GM12873 (cell line): ENCODE results near the gene SLC25A11.

ENCODE experiments used
- CTCF ChIP-seq: IDR thresholded peaks from 2 replicates; pipeline ENCODE4 v1.5.1; 2012; ENCODE audit warnings: low read depth, mild to moderate bottlenecking, moderate library complexity, low read length, control low read depth; ENCODE audit not compliant: insufficient read depth; ENCODE audit errors: missing control alignments

Gene SLC25A11

DNA sequence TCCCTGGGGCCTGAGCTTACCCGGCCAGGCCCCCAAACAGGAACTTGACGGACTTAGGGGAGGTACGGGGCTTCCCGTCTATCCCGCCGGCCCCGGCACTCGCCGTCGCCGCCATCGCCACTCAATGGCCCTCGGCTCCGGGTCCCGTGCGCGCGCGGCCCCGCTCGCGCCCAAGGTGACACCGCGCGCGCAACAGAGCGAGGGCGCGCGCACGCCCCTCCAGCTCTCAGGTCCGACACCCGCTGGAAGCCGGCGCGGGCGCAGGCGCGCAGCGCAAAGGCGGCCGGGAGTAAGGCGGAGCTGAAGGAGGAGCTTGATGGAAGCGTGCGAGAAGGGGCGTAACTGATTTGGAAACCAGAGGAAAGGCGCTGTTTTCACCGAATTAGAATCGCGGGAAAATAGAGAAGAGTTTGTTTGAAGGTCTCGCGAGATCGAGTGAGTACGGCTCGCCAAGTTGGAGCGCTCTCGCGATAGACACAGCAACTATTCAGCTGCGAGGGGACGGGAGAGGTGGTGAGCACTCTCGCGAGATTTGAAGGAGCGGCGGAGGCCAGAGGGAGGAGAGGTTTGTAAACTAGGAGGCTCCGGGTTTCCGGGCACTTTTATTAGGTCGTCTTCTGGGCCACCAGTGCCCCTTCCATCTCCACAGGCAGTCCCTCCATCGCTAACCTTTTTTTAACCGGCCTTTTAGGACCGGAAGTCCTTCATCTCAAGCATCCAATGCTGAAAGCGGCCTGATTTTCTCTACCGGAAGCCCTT is at the start of gene SLC25A11, which contains the start of gene RNF167:
Gene SLC25A11, minus strand, starts transcription at position 251 of the 759 bp plus-strand sequence. Its CDS starts 136 bp downstream, at position 115.
Gene RNF167, plus strand, starts transcription at position 473 of the 759 bp plus-strand sequence. CDS start 642 bp downstream, outside the sequence.
- TF ChIP-seq CTCF: no peak

- no peak for TF ChIP-seq CTCF
These were observed 48.1 kb upstream of the SLC25A11 start for GRCh38 chr17:4987767-4988567.

GRCh38 chr17:4986951-4987766 is 47.3 kb upstream of the SLC25A11 start, which contains the start of gene CAMTA2:
TSS of gene CAMTA2 (minus strand) at chr17:4987675. CDS start at chr17:4986222, 1,453 bp downstream.
- TF ChIP-seq CTCF: peak; percentile 71

DNA sequence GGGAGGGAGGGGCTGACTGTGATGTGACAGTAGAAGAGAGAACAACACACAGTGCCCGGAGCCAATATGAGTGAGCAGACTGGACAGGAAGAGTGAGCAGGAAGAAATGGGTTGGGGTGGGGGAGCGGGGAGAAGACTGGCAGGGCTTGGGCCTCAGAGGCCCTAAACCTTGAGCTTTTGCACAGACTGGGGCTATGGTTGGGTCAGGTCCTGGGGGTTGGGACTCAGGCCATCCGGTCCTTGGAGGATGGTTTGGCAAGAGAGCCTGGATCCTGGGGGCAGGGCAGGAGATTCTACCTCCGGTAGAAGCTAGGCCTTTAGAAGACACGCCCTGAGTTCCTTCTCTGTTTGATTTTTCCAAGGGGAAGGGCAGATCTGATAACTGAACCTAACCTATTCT is 46.6 kb upstream of the SLC25A11 start:
- no peak for TF ChIP-seq CTCF

DNA sequence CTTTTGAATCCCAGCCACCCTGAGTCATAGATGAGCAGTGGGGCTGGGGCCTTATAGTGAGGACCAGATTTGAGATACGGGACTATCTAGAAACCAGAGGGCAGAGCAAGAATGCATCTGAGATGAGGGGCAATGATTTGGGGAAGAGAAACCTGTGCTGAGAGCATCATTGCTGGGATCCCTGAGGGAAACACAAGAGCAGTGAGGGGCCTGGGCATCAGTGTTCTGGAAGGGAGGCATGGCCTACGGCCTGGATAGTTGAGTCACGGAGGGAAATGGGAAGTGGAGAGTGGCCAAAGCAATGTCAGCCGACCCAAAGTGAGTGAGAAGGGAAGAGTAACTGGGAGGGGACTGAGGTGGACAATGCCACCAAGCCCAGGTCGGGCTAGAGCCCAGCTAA is 42.5 kb upstream of the SLC25A11 start:
- no peak for TF ChIP-seq CTCF

GRCh38 chr17:4980644-4981216 is 40.9 kb upstream of the SLC25A11 start:
- peak; percentile 80 for TF ChIP-seq CTCF
